T-helper 17 cell (primary cell): Measurements from ENCODE around the gene SPINT2. TPM values are rescaled to one million over a fixed set of nuclear protein-coding genes. Genes with fewer than 3 reads are reported as not detected.
"Not testable (repeated sequence)": the region's sequence is repeated elsewhere in the genome, so short reads cannot be mapped to it uniquely, and the experiment has no call there.

Experiments used
- ATAC-seq: fragments of 150-1000 bp; cut with Tn5 transposase; 2 replicates; pipeline ENCODE4 v1.10.0; 2021; ENCODE audit warnings: mild to moderate bottlenecking, moderate library complexity
- DNase-seq, 3 donors: peaks; one replicate each; pipeline versions ENCODE4 v3.0.0 to v3.0.0-alpha.2; 2020 to 2021
- H3K9me3 ChIP-seq: one replicate; pipeline ENCODE4 v1.7.0; 2013; ENCODE audit warnings: low read length, mild to moderate bottlenecking; ENCODE audit not compliant: control insufficient read depth, poor library complexity, severe bottlenecking
- H3K27ac Mint-ChIP-seq: one replicate; pipeline ENCODE4 v1.8.0; 2022; ENCODE audit warnings: mild to moderate bottlenecking, moderate library complexity, mixed read lengths
- H3K27me3 Mint-ChIP-seq: one replicate; pipeline ENCODE4 v1.8.0; 2022; ENCODE audit warnings: mixed read lengths
- H3K36me3 Mint-ChIP-seq: one replicate; pipeline ENCODE4 v1.8.0; 2022; ENCODE audit warnings: low read depth, mixed read lengths
- H3K4me1 Mint-ChIP-seq: one replicate; pipeline ENCODE4 v1.8.0; 2022; ENCODE audit warnings: mild to moderate bottlenecking, mixed read lengths
- H3K4me3 Mint-ChIP-seq: one replicate; pipeline ENCODE4 v1.8.0; 2022; ENCODE audit warnings: mild to moderate bottlenecking, moderate library complexity, mixed read lengths
- total RNA-seq, 4 donors: library from RNA in 2 of 4; stranded (reverse) in 2 of 4; gene quantifications; one replicate each; pipeline ENCODE4 v1.2.3 and lab custom pipeline; 2022 to 2026

The SPINT2 gene
- total RNA-seq, 2 donors from 2014 or later = 32.2 to 49.1 TPM

DNA sequence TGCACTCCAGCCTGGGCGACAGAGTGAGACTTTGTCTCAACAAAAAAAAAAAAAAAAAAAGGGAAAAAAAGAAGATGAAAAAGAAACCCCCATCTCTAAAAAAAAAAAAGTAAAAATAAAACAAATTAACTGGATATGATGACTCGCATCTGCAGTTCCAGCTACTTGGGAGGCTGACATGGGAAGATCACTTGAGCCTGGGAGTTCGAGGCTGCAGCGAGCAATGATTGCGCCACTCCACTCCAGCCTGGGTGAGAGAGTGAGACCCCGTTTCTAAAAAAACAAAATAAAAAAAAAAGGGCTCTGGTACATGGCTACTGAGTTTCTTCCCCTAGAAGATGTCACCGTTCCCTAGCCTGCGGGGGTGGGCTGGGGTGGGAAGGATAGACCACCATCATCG is 68.9 kb downstream of the SPINT2 start:
- DNase-seq (no peak), ATAC-seq (no peak)
- Mint-ChIP-seq H3K36me3 (no peaks in the 10 kb centered on the region), H3K4me1 (peaks cover 17% of the 10 kb centered on the region), H3K27ac (no peak overlapping the region), H3K27me3 (no peaks in the 10 kb centered on the region), H3K4me3 (no peak overlapping the region)
- no peaks in the 10 kb centered on the region for H3K9me3 ChIP-seq

DNA sequence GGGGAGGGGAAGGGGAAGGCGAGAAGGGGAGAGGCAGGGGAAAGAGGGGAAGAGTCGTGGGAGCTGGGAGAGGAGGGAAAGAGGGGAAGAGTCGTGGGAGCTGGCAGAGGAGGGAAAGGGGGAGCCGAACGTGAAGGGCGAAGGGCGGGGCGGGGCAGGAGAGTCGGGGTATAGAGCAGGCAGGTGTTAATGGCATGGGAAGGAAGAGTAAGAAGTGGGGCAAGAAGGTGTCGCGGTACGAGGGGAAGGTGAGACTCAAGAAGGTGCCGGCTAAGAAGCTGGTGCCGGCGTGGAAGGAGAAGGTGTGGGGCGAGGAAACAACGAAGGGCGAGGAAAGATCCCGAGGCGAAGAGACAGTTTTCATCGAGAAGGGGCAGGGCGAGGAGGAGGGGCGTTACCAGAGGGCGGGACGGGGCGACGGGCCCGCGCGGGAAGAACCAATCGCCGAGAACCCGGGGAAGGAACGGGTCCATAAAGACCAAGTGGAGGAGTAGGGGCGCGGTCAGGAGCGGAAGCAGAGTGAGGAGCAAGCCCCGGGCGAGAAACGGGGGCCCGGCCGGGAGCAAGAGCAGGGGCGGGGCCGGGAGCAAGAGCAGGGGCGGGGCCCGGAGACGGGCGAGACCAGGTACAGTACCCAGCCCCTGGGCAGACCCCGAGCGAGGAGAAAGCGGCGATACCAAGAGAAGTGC is 71.7 kb downstream of the SPINT2 start:
- H3K4me1 Mint-ChIP-seq = peaks cover 21% of the 10 kb centered on the region
- no peaks in the 10 kb centered on the region for H3K9me3 ChIP-seq
- H3K27ac Mint-ChIP-seq = peak overlapping the region; percentile 95
- no peaks in the 10 kb centered on the region for H3K27me3 Mint-ChIP-seq
- H3K36me3 Mint-ChIP-seq = peaks cover 3% of the 10 kb centered on the region
- peak overlapping the region; percentile 99 for H3K4me3 Mint-ChIP-seq
- DNase-seq (peak; percentile 86 to 92 (median 87)), ATAC-seq (peak; percentile 74)

DNA sequence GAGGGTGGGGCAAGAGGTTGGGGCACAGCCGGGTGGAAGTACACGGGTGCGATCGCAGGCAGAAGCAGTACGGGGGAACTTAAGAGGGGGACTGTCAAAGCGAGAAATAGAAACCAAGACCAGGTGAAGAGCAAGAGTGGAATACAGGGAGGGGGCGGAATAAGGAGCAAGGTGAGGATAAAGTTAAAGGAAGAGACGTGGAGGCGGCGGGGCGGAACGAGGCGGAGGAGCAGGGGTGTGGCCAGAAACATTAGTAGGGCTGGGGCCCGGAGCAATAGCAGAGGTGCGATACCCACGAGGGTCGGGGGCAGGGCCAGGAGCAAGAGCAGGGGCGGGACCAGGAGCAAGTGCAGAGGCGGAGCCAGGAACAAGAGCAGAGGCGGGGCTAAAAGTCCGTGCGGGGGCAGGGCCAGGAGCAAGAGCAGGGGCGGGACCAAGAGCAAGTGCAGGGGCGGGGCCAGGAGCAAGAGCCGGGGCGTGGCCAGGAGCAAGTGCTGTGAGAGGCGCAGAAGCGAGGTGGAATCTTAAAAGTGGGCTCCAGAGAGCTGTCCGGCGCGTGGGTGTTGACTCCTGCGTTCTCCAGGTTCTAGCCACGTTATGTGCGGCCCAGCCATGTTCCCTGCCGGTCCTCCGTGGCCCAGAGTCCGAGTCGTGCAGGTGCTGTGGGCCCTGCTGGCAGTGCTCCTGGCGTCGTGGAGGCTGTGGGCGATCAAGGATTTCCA is 72.4 kb downstream of the SPINT2 start:
- Mint-ChIP-seq H3K4me1 (peaks cover 23% of the 10 kb centered on the region), H3K4me3 (peak overlapping the region; percentile 99), H3K27ac (peak overlapping the region; percentile 95), H3K27me3 (no peaks in the 10 kb centered on the region), H3K36me3 (peaks cover 6% of the 10 kb centered on the region)
- peak; percentile 73 for ATAC-seq
- DNase-seq = peak; percentile 91 to 94 (median 91)
- no peaks in the 10 kb centered on the region for H3K9me3 ChIP-seq

DNA sequence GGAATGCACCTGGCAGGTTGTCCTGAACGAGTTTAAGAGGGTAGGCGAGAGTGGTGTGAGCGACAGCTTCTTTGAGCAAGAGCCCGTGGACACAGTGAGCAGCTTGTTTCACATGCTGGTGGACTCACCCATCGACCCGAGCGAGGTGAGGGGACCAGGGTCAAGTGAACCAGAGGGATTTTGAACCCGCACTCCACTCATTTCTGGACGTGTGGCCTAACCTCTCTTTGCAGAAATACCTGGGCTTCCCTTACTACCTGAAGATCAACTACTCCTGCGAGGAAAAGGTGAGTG is 72.9 kb downstream of the SPINT2 start:
- ATAC-seq (no peak), DNase-seq (no peak)
- Mint-ChIP-seq H3K27me3 (no peaks in the 10 kb centered on the region), H3K36me3 (peaks cover 6% of the 10 kb centered on the region), H3K4me3 (peak overlapping the region; percentile 99), H3K4me1 (peaks cover 23% of the 10 kb centered on the region), H3K27ac (peak overlapping the region; percentile 95)
- H3K9me3 ChIP-seq = no peaks in the 10 kb centered on the region

DNA sequence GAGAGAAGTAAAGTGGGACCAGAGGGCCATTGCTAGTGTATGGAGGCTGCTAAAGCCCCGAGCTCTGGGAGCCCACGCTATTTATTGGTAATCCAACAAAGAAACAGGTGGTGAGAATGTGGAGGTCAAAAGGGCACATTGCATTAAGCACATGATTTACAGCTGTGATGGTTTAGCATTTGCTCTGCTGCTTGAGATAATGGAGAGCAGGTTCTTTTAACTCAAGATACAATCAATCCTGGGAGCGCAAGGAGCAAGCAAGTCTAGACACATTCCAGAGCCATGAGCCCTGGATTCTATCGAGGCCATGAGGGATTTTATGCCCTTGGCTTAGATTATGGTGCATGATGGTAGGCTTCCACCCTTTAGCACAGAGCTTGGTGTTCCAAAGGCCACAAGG is 74.6 kb downstream of the SPINT2 start:
- H3K4me1 Mint-ChIP-seq = peaks cover 24% of the 10 kb centered on the region
- H3K36me3 Mint-ChIP-seq, H3K27me3 Mint-ChIP-seq, DNase-seq, H3K9me3 ChIP-seq, H3K27ac Mint-ChIP-seq, ATAC-seq, H3K4me3 Mint-ChIP-seq: not testable (repeated sequence)

DNA sequence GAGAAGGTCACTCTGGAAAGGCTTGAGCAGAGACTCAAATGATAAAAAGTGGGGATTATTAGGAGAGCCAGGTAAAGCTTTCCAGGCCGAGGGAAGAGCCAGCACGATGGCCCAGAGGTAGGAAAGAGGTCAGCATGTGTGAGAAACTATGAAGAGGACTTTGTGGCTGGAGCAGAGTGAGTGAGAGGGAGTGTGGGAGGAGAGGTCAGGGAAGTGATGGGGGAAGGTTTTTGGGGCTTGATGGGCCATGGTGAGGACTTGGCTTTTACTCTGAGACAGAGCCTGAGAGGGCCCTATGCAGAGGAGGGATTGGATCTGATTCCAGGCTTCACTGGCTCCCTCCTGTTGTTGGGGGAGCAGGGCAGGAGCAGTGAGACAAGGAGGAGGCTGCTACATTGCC is 76.6 kb downstream of the SPINT2 start:
- ATAC-seq (no peak), DNase-seq (no peak)
- peaks cover 9% of the 10 kb centered on the region for H3K36me3 Mint-ChIP-seq
- peaks cover 23% of the 10 kb centered on the region for H3K4me1 Mint-ChIP-seq
- no peak overlapping the region for H3K27ac Mint-ChIP-seq
- no peaks in the 10 kb centered on the region for H3K9me3 ChIP-seq
- H3K4me3 Mint-ChIP-seq = no peak overlapping the region
- no peaks in the 10 kb centered on the region for H3K27me3 Mint-ChIP-seq

Other genes starting within 250 kb of the SPINT2 start
- gene DPF1, start 40.4 kb upstream of the SPINT2 start, total RNA-seq = not detected
- gene PPP1R14A, start 8.2 kb upstream of the SPINT2 start, total RNA-seq = 1 to 10 TPM in 1 of 2 donors, under 1 TPM in 1; 0.90 to 6.7 TPM
- 10 to 100 TPM in 1 of 2 donors, under 1 TPM in 1; 0.94 to 11.8 TPM for gene C19orf33, start 39.7 kb downstream of the SPINT2 start, total RNA-seq
- gene YIF1B, start 51.4 kb downstream of the SPINT2 start, total RNA-seq = 10 to 100 TPM; 31.1 to 39.4 TPM
- gene KCNK6, start 55.3 kb downstream of the SPINT2 start, total RNA-seq = 10 to 100 TPM in 1 of 2 donors, 1 to 10 TPM in 1; 6.5 to 10.8 TPM
- 10 to 100 TPM in 1 of 2 donors, 1 to 10 TPM in 1; 9.1 to 13.3 TPM for gene CATSPERG, start 71.3 kb downstream of the SPINT2 start, total RNA-seq
- gene PSMD8, start 110.0 kb downstream of the SPINT2 start, total RNA-seq = 10 to 100 TPM; 75.9 to 84.7 TPM
- not detected for gene GGN, start 123.5 kb downstream of the SPINT2 start, total RNA-seq
- 1 to 10 TPM; 1.6 to 2.2 TPM for gene SPRED3, start 124.1 kb downstream of the SPINT2 start, total RNA-seq
- gene FAM98C, start 138.5 kb downstream of the SPINT2 start, total RNA-seq = 10 to 100 TPM; 29.2 to 31.9 TPM
- gene RASGRP4, start 161.6 kb downstream of the SPINT2 start, total RNA-seq = 1 to 10 TPM; 1.6 to 2.8 TPM
- gene RYR1, start 169.1 kb downstream of the SPINT2 start, total RNA-seq = 1 to 10 TPM; 1.3 to 3.1 TPM